ENCODE results near the gene OSBP2. TPM values are rescaled to one million over a fixed set of nuclear protein-coding genes. Genes with fewer than 3 reads are reported as not detected.
"Not testable (repeated sequence)": the region's sequence is repeated elsewhere in the genome, so short reads cannot be mapped to it uniquely, and the experiment has no call there.

OSBP2 gene
- 4.4 TPM for polyA plus RNA-seq (ENCODE audit: insufficient read length)

GRCh38 chr22:30694640-30695350 is at the start of gene OSBP2:
Gene OSBP2 (plus strand): TSS chr22:30694874. CDS start chr22:30694910, 36 bp downstream.
- DNase-seq: peak; percentile 6

GRCh38 chr22:30646518-30647160 is 48.0 kb upstream of the OSBP2 start:
- no peak for DNase-seq

GRCh38 chr22:30647536-30647935 is 47.1 kb upstream of the OSBP2 start:
- DNase-seq: no peak

- no peak for DNase-seq
These were observed 45.8 kb upstream of the OSBP2 start for GRCh38 chr22:30648825-30649224.

- no peak for DNase-seq
These were observed 45.2 kb upstream of the OSBP2 start for GRCh38 chr22:30649430-30650007.

- no peak for DNase-seq
These were observed 44.1 kb upstream of the OSBP2 start for GRCh38 chr22:30650508-30651116.

- DNase-seq: no peak
These were observed 41.8 kb upstream of the OSBP2 start for GRCh38 chr22:30652852-30653251.

GRCh38 chr22:30654361-30654760 is 40.3 kb upstream of the OSBP2 start:
- DNase-seq: no peak

- DNase-seq: no peak
These were observed 39.1 kb upstream of the OSBP2 start for GRCh38 chr22:30655532-30655931.

- no peak for DNase-seq
These were observed 32.6 kb upstream of the OSBP2 start for GRCh38 chr22:30662040-30662439.

- DNase-seq: no peak
These were observed 29.9 kb upstream of the OSBP2 start for GRCh38 chr22:30664798-30665197.

- DNase-seq: no peak
These were observed 29.4 kb upstream of the OSBP2 start for GRCh38 chr22:30665266-30665665.

- no peak for DNase-seq
These were observed 28.9 kb upstream of the OSBP2 start for GRCh38 chr22:30665786-30666185.

GRCh38 chr22:30667107-30667493 is 27.6 kb upstream of the OSBP2 start:
- no peak for DNase-seq

GRCh38 chr22:30667494-30668385 is 26.9 kb upstream of the OSBP2 start, which contains the start of gene DUSP18:
Gene DUSP18 (minus strand): TSS chr22:30667875. CDS start chr22:30664003, 3,872 bp downstream.
- DNase-seq: peak; percentile 91

GRCh38 chr22:30668386-30668710 is 26.3 kb upstream of the OSBP2 start:
- no peak for DNase-seq

GRCh38 chr22:30671071-30671470 is 23.6 kb upstream of the OSBP2 start:
- DNase-seq: no peak

- DNase-seq: no peak
These were observed 21.5 kb upstream of the OSBP2 start for GRCh38 chr22:30673136-30673535.

GRCh38 chr22:30674482-30674881 is 20.2 kb upstream of the OSBP2 start:
- no peak for DNase-seq

- no peak for DNase-seq
These were observed 19.2 kb upstream of the OSBP2 start for GRCh38 chr22:30675436-30675835.

- DNase-seq: not testable (repeated sequence)
These were observed 18.1 kb upstream of the OSBP2 start for GRCh38 chr22:30676565-30676964.
